GM12801 (cell line): Measurements from ENCODE around the gene PCBP3.

ENCODE experiments used
- CTCF ChIP-seq: IDR thresholded peaks from one replicate; pipeline ENCODE4 v1.5.1; 2011; ENCODE audit warnings: control low read depth; ENCODE audit not compliant: insufficient read length; ENCODE audit errors: extremely low read depth

The PCBP3 gene

GRCh38 chr21:45825219-45825618 is 181.7 kb downstream of the PCBP3 start:
- TF ChIP-seq CTCF = no peak

GRCh38 chr21:45826676-45827301 is 183.3 kb downstream of the PCBP3 start:
- no peak for TF ChIP-seq CTCF

GRCh38 chr21:45827302-45827692 is 183.8 kb downstream of the PCBP3 start:
- no peak for TF ChIP-seq CTCF

- no peak for TF ChIP-seq CTCF
These were observed 184.5 kb downstream of the PCBP3 start for GRCh38 chr21:45827881-45828579.

GRCh38 chr21:45828580-45829570 is 185.3 kb downstream of the PCBP3 start:
- no peak for TF ChIP-seq CTCF

- TF ChIP-seq CTCF = no peak
These were observed 186.1 kb downstream of the PCBP3 start for GRCh38 chr21:45829668-45830067.

GRCh38 chr21:45830221-45830640 is 186.7 kb downstream of the PCBP3 start:
- TF ChIP-seq CTCF = no peak
